CD4-positive, alpha-beta T cell (primary cell): Measurements from ENCODE around the gene MLXIP. TPM values are rescaled to one million over a fixed set of nuclear protein-coding genes. Genes with fewer than 3 reads are reported as not detected.
A peak's percentile ranks its signal among the peaks of the same experiment; 100 is the strongest.

Experiments
- ATAC-seq: fragments of 200-7000 bp; cut with Tn5 transposase; one replicate; pipeline ENCODE4 v1.10.0; 2022; ENCODE audit warnings: mild to moderate bottlenecking; ENCODE audit not compliant: poor library complexity
- CTCF ChIA-PET: fragments of 350-600 bp; sonication (Branson Sonifier 250); formaldehyde crosslinking; loops from one replicate; lab custom pipeline; 2021; ENCODE audit warnings: antibody characterized with exemption, inconsistent platforms; lab: Charles Lee
- POLR2A ChIA-PET: fragments of 350-600 bp; sonication (Branson Sonifier 250); formaldehyde crosslinking; loops from one replicate; lab custom pipeline; 2021; ENCODE audit warnings: antibody characterized with exemption, inconsistent platforms; lab: Charles Lee
- DNase-seq, 14 experiments: peaks; one replicate each; pipeline ENCODE4 v3.0.0-alpha.2; 2013 to 2020; ENCODE audit warnings: mixed read lengths in 2 of 14
- H3K27ac ChIP-seq, 2 donors: one replicate each; pipeline versions ENCODE4 v1.5.1 to v1.7.0; 2013; ENCODE audit warnings: low read length in 2 of 2, low read depth in 1 of 2, mild to moderate bottlenecking in 1 of 2
- H3K27me3 ChIP-seq, 2 experiments: 1 replicate in 1 of 2; 2 replicates in 1 of 2; pipeline versions ENCODE4 v1.6.1 to v1.7.0; 2013; ENCODE audit warnings: low read length in 2 of 2, control low read depth in 1 of 2, mild to moderate bottlenecking in 1 of 2, moderate library complexity in 1 of 2; ENCODE audit not compliant: insufficient read depth in 2 of 2, control insufficient read depth in 1 of 2
- H3K36me3 ChIP-seq: one replicate; pipeline ENCODE4 v1.6.1; 2013; ENCODE audit warnings: low read length, control low read depth; ENCODE audit not compliant: insufficient read depth
- H3K4me1 ChIP-seq: one replicate; pipeline ENCODE4 v1.6.1; 2013; ENCODE audit warnings: low read length, control low read depth; ENCODE audit not compliant: insufficient read depth
- H3K4me3 ChIP-seq: one replicate; pipeline ENCODE4 v1.5.1; 2013; ENCODE audit warnings: mild to moderate bottlenecking, low read length, moderate library complexity
- H3K9me3 ChIP-seq, 2 experiments: 1 replicate in 1 of 2; 2 replicates in 1 of 2; pipeline versions ENCODE4 v1.6.1 to v1.7.0; 2013; ENCODE audit warnings: low read length in 2 of 2, mild to moderate bottlenecking in 2 of 2, control low read depth in 1 of 2, moderate library complexity in 1 of 2; ENCODE audit not compliant: control insufficient read depth in 1 of 2, insufficient read depth in 1 of 2
- H3K27ac Mint-ChIP-seq: one replicate; pipeline ENCODE4 v1.8.0; 2020; ENCODE audit warnings: mixed read lengths
- H3K27me3 Mint-ChIP-seq: one replicate; pipeline ENCODE4 v1.8.0; 2021; ENCODE audit warnings: mixed read lengths
- H3K36me3 Mint-ChIP-seq: one replicate; pipeline ENCODE4 v1.8.0; 2021; ENCODE audit warnings: low read depth, mixed read lengths
- H3K4me1 Mint-ChIP-seq: one replicate; pipeline ENCODE4 v1.8.0; 2021; ENCODE audit warnings: low read depth, mixed read lengths
- H3K4me3 Mint-ChIP-seq: one replicate; pipeline ENCODE4 v1.8.0; 2020; ENCODE audit warnings: mild to moderate bottlenecking, mixed read lengths
- H3K9me3 Mint-ChIP-seq: one replicate; pipeline ENCODE4 v1.8.0; 2020; ENCODE audit warnings: mixed read lengths
- CTCF ChIP-seq: fragments of 200-600 bp; IDR thresholded peaks from one replicate; pipeline ENCODE4 v1.8.0; 2022; ENCODE audit warnings: antibody characterized with exemption, mild to moderate bottlenecking
- intact Hi-C, 2 experiments: fragments of 100-400 bp; cut with DNase I in 1 of 2; cut with micrococcal nuclease in 1 of 2; formaldehyde crosslinking; loops; one replicate each; pipeline versions ENCODE4 v1.15.1 to v1.9.0; 2023 to 2025; cut with DNase I, micrococcal nuclease
- total RNA-seq, 174 experiments: library from RNA in 2 of 174; stranded (reverse) in 2 of 174; gene quantifications; one replicate each; pipeline ENCODE4 v1.2.3 and lab custom pipeline; 2021 to 2026

Gene MLXIP
- total RNA-seq, 2 experiments from 2014 or later = 98.0 to 99.3 TPM

GRCh38 chr12:122138181-122138580, 59.6 kb downstream of the MLXIP start:
- no peaks in the 10 kb centered on the region for H3K9me3 Mint-ChIP-seq
- no peaks in the 10 kb centered on the region for H3K27me3 Mint-ChIP-seq
- Histone ChIP-seq H3K36me3 (peaks cover 66% of the 10 kb centered on the region), H3K27me3 (no peaks in the 10 kb centered on the region), H3K4me3 (no peak overlapping the region), H3K27ac (no peak overlapping the region), H3K4me1 (no peaks in the 10 kb centered on the region), H3K9me3 (no peaks in the 10 kb centered on the region)
- no peak overlapping the region for H3K27ac Mint-ChIP-seq
- ATAC-seq (no peak), DNase-seq (no peak)
- no peak overlapping the region for H3K4me3 Mint-ChIP-seq
- ChIA-PET CTCF (no interaction called here), POLR2A (no interaction called here)
- peaks cover 67% of the 10 kb centered on the region for H3K36me3 Mint-ChIP-seq
- intact Hi-C loops = loop anchor here in 1 of 2 experiments (5.0 kb wide), 1 partner anchor 49 kb away; no protein-coding TSS in a partner anchor
- no peaks in the 10 kb centered on the region for H3K4me1 Mint-ChIP-seq
- no peak for TF ChIP-seq CTCF

GRCh38 chr12:122138616-122139015, 60.1 kb downstream of the MLXIP start:
- intact Hi-C loops = loop anchor here in 1 of 2 experiments (5.0 kb wide), 1 partner anchor 49 kb away; no protein-coding TSS in a partner anchor
- H3K4me3 ChIP-seq = no peak overlapping the region
- DNase-seq = no peak
- peaks cover 61% of the 10 kb centered on the region for H3K36me3 ChIP-seq
- Mint-ChIP-seq H3K27me3 (no peaks in the 10 kb centered on the region), H3K27ac (peak overlapping the region; percentile 39), H3K36me3 (peaks cover 66% of the 10 kb centered on the region), H3K4me1 (peaks cover under 1% of the 10 kb centered on the region), H3K9me3 (no peaks in the 10 kb centered on the region), H3K4me3 (no peak overlapping the region)
- POLR2A ChIA-PET = no interaction called here
- ATAC-seq = no peak
- no peak for TF ChIP-seq CTCF
- no peaks in the 10 kb centered on the region for H3K27me3 ChIP-seq
- no peak overlapping the region for H3K27ac ChIP-seq
- no peaks in the 10 kb centered on the region for H3K4me1 ChIP-seq
- no peaks in the 10 kb centered on the region for H3K9me3 ChIP-seq
- CTCF ChIA-PET = no interaction called here

- Mint-ChIP-seq H3K36me3 (peaks cover 65% of the 10 kb centered on the region), H3K4me3 (no peak overlapping the region), H3K27ac (peak overlapping the region; percentile 39), H3K27me3 (no peaks in the 10 kb centered on the region), H3K9me3 (no peaks in the 10 kb centered on the region), H3K4me1 (peaks cover 4% of the 10 kb centered on the region)
- TF ChIP-seq CTCF = no peak
- DNase-seq (no peak), ATAC-seq (no peak)
- Histone ChIP-seq H3K4me3 (no peak overlapping the region), H3K36me3 (peaks cover 57% of the 10 kb centered on the region), H3K27me3 (no peaks in the 10 kb centered on the region), H3K27ac (no peak overlapping the region), H3K9me3 (no peaks in the 10 kb centered on the region), H3K4me1 (no peaks in the 10 kb centered on the region)
- ChIA-PET POLR2A (no interaction called here), CTCF (no interaction called here)
- intact Hi-C loops = loop anchor here in 1 of 2 experiments (5.0 kb wide), 1 partner anchor 48 kb away; no protein-coding TSS in a partner anchor
These were observed 60.7 kb downstream of the MLXIP start for GRCh38 chr12:122139266-122139665.
